DND-41 (cell line): ENCODE data around the gene ZC3H18.

Experiments used
- EZH2 ChIP-seq: IDR thresholded peaks from 3 replicates; pipeline ENCODE4 v1.6.1; 2012; ENCODE audit warnings: borderline replicate concordance, low read depth, mild to moderate bottlenecking, moderate library complexity, low read length, inconsistent platforms; ENCODE audit not compliant: severe bottlenecking
- TF ChIP-seq, protein P1 (sequence below): IDR thresholded peaks from 2 replicates; pipeline ENCODE4 v1.5.1; 2012; ENCODE audit warnings: borderline replicate concordance, low read length, moderate library complexity, mild to moderate bottlenecking; ENCODE audit not compliant: poor library complexity, severe bottlenecking; ENCODE audit errors: extremely low read depth

- TF ChIP-seq, protein P1, sequence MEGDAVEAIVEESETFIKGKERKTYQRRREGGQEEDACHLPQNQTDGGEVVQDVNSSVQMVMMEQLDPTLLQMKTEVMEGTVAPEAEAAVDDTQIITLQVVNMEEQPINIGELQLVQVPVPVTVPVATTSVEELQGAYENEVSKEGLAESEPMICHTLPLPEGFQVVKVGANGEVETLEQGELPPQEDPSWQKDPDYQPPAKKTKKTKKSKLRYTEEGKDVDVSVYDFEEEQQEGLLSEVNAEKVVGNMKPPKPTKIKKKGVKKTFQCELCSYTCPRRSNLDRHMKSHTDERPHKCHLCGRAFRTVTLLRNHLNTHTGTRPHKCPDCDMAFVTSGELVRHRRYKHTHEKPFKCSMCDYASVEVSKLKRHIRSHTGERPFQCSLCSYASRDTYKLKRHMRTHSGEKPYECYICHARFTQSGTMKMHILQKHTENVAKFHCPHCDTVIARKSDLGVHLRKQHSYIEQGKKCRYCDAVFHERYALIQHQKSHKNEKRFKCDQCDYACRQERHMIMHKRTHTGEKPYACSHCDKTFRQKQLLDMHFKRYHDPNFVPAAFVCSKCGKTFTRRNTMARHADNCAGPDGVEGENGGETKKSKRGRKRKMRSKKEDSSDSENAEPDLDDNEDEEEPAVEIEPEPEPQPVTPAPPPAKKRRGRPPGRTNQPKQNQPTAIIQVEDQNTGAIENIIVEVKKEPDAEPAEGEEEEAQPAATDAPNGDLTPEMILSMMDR, result no peak
- no peak for TF ChIP-seq EZH2
Observed at GRCh38 chr16:88529596-88529995, 40.6 kb upstream of the ZC3H18 start.
